K562 (cell line): Measurements from ENCODE around the gene MRPL40. TPM values are rescaled to one million over a fixed set of nuclear protein-coding genes. Genes with fewer than 3 reads are reported as not detected.
A peak's percentile ranks its signal among the peaks of the same experiment; 100 is the strongest.

Source experiments
- BRF1 ChIP-seq: IDR thresholded peaks from 3 replicates; pipeline ENCODE4 v1.6.1; 2011; ENCODE audit warnings: borderline replicate concordance, mild to moderate bottlenecking; ENCODE audit not compliant: insufficient read length; ENCODE audit errors: extremely low read depth
- GATA2 ChIP-seq: sonication (generic); formaldehyde crosslinking; IDR thresholded peaks from 2 replicates; pipeline ENCODE4 v1.4.0; 2020; ENCODE audit warnings: mild to moderate bottlenecking, missing genetic modification reagents
- HDAC3 ChIP-seq: fragments of 450-650 bp; IDR thresholded peaks from 2 replicates; pipeline ENCODE4 v1.6.1; 2018; ENCODE audit warnings: borderline replicate concordance, mild to moderate bottlenecking, moderate library complexity; ENCODE audit not compliant: partially characterized antibody
- HNRNPL ChIP-seq: fragments of 200-400 bp; formaldehyde crosslinking; IDR thresholded peaks from 2 replicates; pipeline ENCODE4 v1.6.1; 2017; ENCODE audit warnings: low read depth, mild to moderate bottlenecking, low read length
- KDM2B ChIP-seq: fragments of 250-450 bp; sonication (Bioruptor Pico); IDR thresholded peaks from 2 replicates; pipeline ENCODE4 v1.8.0; 2021; ENCODE audit warnings: mild to moderate bottlenecking, moderate library complexity
- KLF13 ChIP-seq: fragments of 450-650 bp; IDR thresholded peaks from 2 replicates; pipeline ENCODE4 v1.6.1; 2016; ENCODE audit warnings: missing genetic modification characterization, low read depth, mild to moderate bottlenecking, missing compliant biosample characterization, moderate library complexity, borderline replicate concordance
- KLF16 ChIP-seq: IDR thresholded peaks from 2 replicates; pipeline ENCODE4 v1.6.1; 2016; ENCODE audit warnings: antibody characterized with exemption
- LCOR ChIP-seq: sonication (generic); formaldehyde crosslinking; IDR thresholded peaks from 2 replicates; pipeline ENCODE4 v1.8.0; 2022; ENCODE audit warnings: mild to moderate bottlenecking, missing genetic modification reagents
- LEF1 ChIP-seq: fragments of 450-650 bp; IDR thresholded peaks from 2 replicates; pipeline ENCODE4 v1.6.1; 2016; ENCODE audit warnings: mild to moderate bottlenecking
- MIER1 ChIP-seq: fragments of 450-650 bp; IDR thresholded peaks from 2 replicates; pipeline ENCODE4 v1.6.1; 2016; ENCODE audit warnings: antibody characterized with exemption, mild to moderate bottlenecking, low read depth
- OTX1 ChIP-seq: fragments of 450-650 bp; formaldehyde crosslinking; IDR thresholded peaks from 2 replicates; pipeline ENCODE4 v1.4.0; 2022; ENCODE audit warnings: mild to moderate bottlenecking
- ZBTB9 ChIP-seq: fragments of 450-650 bp; formaldehyde crosslinking; IDR thresholded peaks from 2 replicates; pipeline ENCODE4 v1.4.0; 2020; ENCODE audit warnings: mild to moderate bottlenecking, moderate library complexity
- ZNF609 ChIP-seq: sonication (generic); formaldehyde crosslinking; IDR thresholded peaks from 2 replicates; pipeline ENCODE4 v1.8.1; 2023; ENCODE audit warnings: missing genetic modification reagents, mild to moderate bottlenecking, borderline replicate concordance
- ZNF639 ChIP-seq, 2 experiments: fragments of 200-800 bp in 1 of 2; sonication (Bioruptor generic) in 1 of 2; sonication (generic) in 1 of 2; formaldehyde crosslinking in 1 of 2; IDR thresholded peaks in 1 of 2; conservative IDR thresholded peaks in 1 of 2; 2 replicates each; pipeline versions ENCODE4 v1.5.0 to v1.6.1; 2016 to 2020; ENCODE audit warnings: missing compliant biosample characterization in 1 of 2, missing genetic modification characterization in 1 of 2, missing genetic modification reagents in 1 of 2
- polyA plus RNA-seq, 8 experiments: library from polyadenylated mRNA; depleted of rRNA in 4 of 8; stranded (reverse) in 5 of 8; unstranded in 3 of 8; fragments of >200 nt; fragmentation: Nextera tagmentation in 2 of 8; fragmentation: Illumina TruSeq in 1 of 8; extraction: Ambion mirVana in 2 of 8; extraction: Trizol in 1 of 8; gene quantifications; 2 replicates each; pipeline versions ENCODE4 v1.2.1 to v1.2.3, GENCODE V29; 2011 to 2014; ENCODE audit warnings: inconsistent platforms in 1 of 8, missing spikeins in 1 of 8
- total RNA-seq, 7 experiments: library from RNA; depleted of rRNA in 6 of 7; stranded (reverse); fragments of >200 nt in 6 of 7; fragmentation: Illumina TruSeq in 2 of 7; extraction: Trizol in 2 of 7; gene quantifications; 2 replicates each; pipeline versions ENCODE4 v1.2.1 to v1.2.3, GENCODE V29; 2011 to 2021; ENCODE audit warnings: low replicate concordance in 1 of 7
- TF ChIP-seq, protein P1 (sequence below): fragments of 450-650 bp; formaldehyde crosslinking; IDR thresholded peaks from 2 replicates; pipeline ENCODE4 v1.4.0; 2022; ENCODE audit warnings: missing genetic modification characterization
- TF ChIP-seq, protein P2 (sequence below): fragments of 450-650 bp; IDR thresholded peaks from 2 replicates; pipeline ENCODE4 v1.6.1; 2016; ENCODE audit warnings: low read depth, mild to moderate bottlenecking, moderate library complexity
- TF ChIP-seq, protein P3 (sequence below), 2 experiments: fragments of 450-650 bp in 1 of 2; sonication (generic) in 1 of 2; formaldehyde crosslinking; conservative IDR thresholded peaks; 2 replicates each; pipeline versions ENCODE4 v1.4.0 to v1.8.1; 2020 to 2022; ENCODE audit warnings: mild to moderate bottlenecking in 1 of 2, missing genetic modification reagents in 1 of 2

The MRPL40 gene
- total and polyA plus RNA-seq, 9 of the 15 experiments (the other 6 are each of a cell fraction or from before 2014, with no cell fraction given) = 132 to 652 (median 208) TPM

DNA sequence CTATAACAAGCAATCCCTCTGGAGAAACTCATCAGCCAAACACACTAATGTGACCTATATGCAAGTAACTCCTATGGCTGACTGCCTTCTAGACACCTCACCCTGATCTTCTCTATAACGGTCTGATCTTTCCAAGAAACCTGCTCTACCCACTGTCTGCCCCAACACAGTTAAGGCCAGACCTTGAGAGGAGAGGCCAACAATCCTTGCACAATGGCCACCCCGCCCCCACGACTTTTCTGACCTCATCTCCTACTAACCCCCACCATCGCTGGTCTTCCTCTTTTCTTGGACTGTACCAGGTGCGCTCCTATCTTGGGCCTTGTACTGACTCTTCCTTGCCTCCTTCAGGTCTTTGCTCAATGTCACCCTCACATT lies 13.3 kb upstream of the MRPL40 start (continued):
- TF ChIP-seq, protein P1, sequence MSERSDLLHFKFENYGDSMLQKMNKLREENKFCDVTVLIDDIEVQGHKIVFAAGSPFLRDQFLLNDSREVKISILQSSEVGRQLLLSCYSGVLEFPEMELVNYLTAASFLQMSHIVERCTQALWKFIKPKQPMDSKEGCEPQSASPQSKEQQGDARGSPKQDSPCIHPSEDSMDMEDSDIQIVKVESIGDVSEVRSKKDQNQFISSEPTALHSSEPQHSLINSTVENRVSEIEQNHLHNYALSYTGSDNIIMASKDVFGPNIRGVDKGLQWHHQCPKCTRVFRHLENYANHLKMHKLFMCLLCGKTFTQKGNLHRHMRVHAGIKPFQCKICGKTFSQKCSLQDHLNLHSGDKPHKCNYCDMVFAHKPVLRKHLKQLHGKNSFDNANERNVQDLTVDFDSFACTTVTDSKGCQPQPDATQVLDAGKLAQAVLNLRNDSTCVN = peak; percentile 94
- no peak for TF ChIP-seq HNRNPL
- no peak for TF ChIP-seq HDAC3
- TF ChIP-seq, protein P2, sequence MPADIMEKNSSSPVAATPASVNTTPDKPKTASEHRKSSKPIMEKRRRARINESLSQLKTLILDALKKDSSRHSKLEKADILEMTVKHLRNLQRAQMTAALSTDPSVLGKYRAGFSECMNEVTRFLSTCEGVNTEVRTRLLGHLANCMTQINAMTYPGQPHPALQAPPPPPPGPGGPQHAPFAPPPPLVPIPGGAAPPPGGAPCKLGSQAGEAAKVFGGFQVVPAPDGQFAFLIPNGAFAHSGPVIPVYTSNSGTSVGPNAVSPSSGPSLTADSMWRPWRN = peak; percentile 52; the same call in 1 of the 2 replicates
- peak; percentile 84; the same call in 1 of the 2 replicates for TF ChIP-seq KLF13 (tag)
- 0 out of 2 replicates have a peak, but pooled peaks have one; percentile 38 for TF ChIP-seq ZBTB9 (CRISPR knock-in tag)
- peak; percentile 94 for TF ChIP-seq ZNF609 (CRISPR knock-in tag)
- TF ChIP-seq ZNF639 (CRISPR knock-in tag; conservative IDR thresholded peaks at IDR 0.05 in 1 of 2, IDR thresholded peaks at IDR 0.05 in 1 of 2) = peak in 1 of 2 experiments; percentile 63; a peak in 2 of 4 replicates
- peak; percentile 94 for TF ChIP-seq LEF1
- no peak for TF ChIP-seq BRF1
- no peak for TF ChIP-seq LCOR
- TF ChIP-seq, protein P3, sequence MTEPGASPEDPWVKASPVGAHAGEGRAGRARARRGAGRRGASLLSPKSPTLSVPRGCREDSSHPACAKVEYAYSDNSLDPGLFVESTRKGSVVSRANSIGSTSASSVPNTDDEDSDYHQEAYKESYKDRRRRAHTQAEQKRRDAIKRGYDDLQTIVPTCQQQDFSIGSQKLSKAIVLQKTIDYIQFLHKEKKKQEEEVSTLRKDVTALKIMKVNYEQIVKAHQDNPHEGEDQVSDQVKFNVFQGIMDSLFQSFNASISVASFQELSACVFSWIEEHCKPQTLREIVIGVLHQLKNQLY (CRISPR knock-in tag; conservative IDR thresholded peaks at IDR 0.05) = no peak
- 0 out of 2 replicates have a peak, but pooled peaks have one; percentile 58 for TF ChIP-seq MIER1
- TF ChIP-seq GATA2 = no peak
- peak; percentile 88 for TF ChIP-seq KLF16
- peak; percentile 91 for TF ChIP-seq OTX1 (CRISPR knock-in tag)
- no peak for TF ChIP-seq KDM2B
